Measurements from ENCODE around the gene EDA. TPM values are rescaled to one million over a fixed set of nuclear protein-coding genes. Genes with fewer than 3 reads are reported as not detected.
"Not testable (repeated sequence)": the region's sequence is repeated elsewhere in the genome, so short reads cannot be mapped to it uniquely, and the experiment has no call there.

Gene EDA
- total RNA-seq, 2 experiments from 2014 or later: 0.49 to 0.92 TPM

- ATAC-seq (no peak), DNase-seq (no peak)
- TF ChIP-seq CTCF (IDR thresholded peaks at IDR 0.05): no peak
- H3K4me1 Mint-ChIP-seq (ENCODE audit: low read depth): peaks cover 2% of the 10 kb centered on the region
- H3K27ac Mint-ChIP-seq: no peak overlapping the region
- no peak overlapping the region for H3K4me3 Mint-ChIP-seq
- H3K36me3 Mint-ChIP-seq (ENCODE audit: low read depth): no peaks in the 10 kb centered on the region
- ChIA-PET CTCF (no interaction called here), POLR2A (no interaction called here)
- H3K27me3 Mint-ChIP-seq: no peaks in the 10 kb centered on the region
- H3K9me3 Mint-ChIP-seq: peaks cover 2% of the 10 kb centered on the region
- intact Hi-C loops (cut with micrococcal nuclease): no loop called here
These were observed 199.6 kb downstream of the EDA start for GRCh38 chrX:69815519-69815918.

GRCh38 chrX:69844636-69845035 is 228.7 kb downstream of the EDA start:
- ATAC-seq: no peak
- Mint-ChIP-seq H3K4me3 (no peak overlapping the region), H3K9me3 (no peaks in the 10 kb centered on the region), H3K4me1 (ENCODE audit: low read depth) (no peaks in the 10 kb centered on the region), H3K27ac (no peak overlapping the region), H3K36me3 (ENCODE audit: low read depth) (no peaks in the 10 kb centered on the region), H3K27me3 (no peaks in the 10 kb centered on the region)
- DNase-seq: no peak
- intact Hi-C loops (cut with micrococcal nuclease): no loop called here
- no peak for TF ChIP-seq CTCF (IDR thresholded peaks at IDR 0.05)
- CTCF ChIA-PET: no interaction called here
- POLR2A ChIA-PET: no interaction called here

- H3K9me3 Mint-ChIP-seq; H3K4me3 Mint-ChIP-seq; intact Hi-C loops (cut with micrococcal nuclease); POLR2A ChIA-PET; H3K27ac Mint-ChIP-seq; CTCF ChIA-PET; H3K27me3 Mint-ChIP-seq; H3K4me1 Mint-ChIP-seq (ENCODE audit: low read depth); ATAC-seq; DNase-seq; H3K36me3 Mint-ChIP-seq (ENCODE audit: low read depth): not testable (repeated sequence)
These were observed 244.1 kb downstream of the EDA start for GRCh38 chrX:69859999-69860398.

GRCh38 chrX:69876221-69876620 is 260.3 kb downstream of the EDA start:
- ATAC-seq: no peak
- Mint-ChIP-seq H3K27ac (no peak overlapping the region), H3K27me3 (no peaks in the 10 kb centered on the region), H3K4me3 (no peak overlapping the region), H3K9me3 (peaks cover 3% of the 10 kb centered on the region), H3K36me3 (ENCODE audit: low read depth) (no peaks in the 10 kb centered on the region), H3K4me1 (ENCODE audit: low read depth) (no peaks in the 10 kb centered on the region)
- no peak for DNase-seq
- CTCF ChIA-PET: no interaction called here
- POLR2A ChIA-PET: no interaction called here
- TF ChIP-seq CTCF (IDR thresholded peaks at IDR 0.05): no peak
- intact Hi-C loops (cut with micrococcal nuclease): no loop called here

GRCh38 chrX:69884210-69884609 is 268.3 kb downstream of the EDA start:
- H3K9me3 Mint-ChIP-seq: peaks cover 6% of the 10 kb centered on the region
- POLR2A ChIA-PET: no interaction called here
- intact Hi-C loops (cut with micrococcal nuclease): no loop called here

More at GRCh38 chrX:69884210-69884609, 268.3 kb downstream of the EDA start:
- CTCF ChIA-PET: no interaction called here
- Mint-ChIP-seq H3K36me3 (ENCODE audit: low read depth) (no peaks in the 10 kb centered on the region), H3K27me3 (no peaks in the 10 kb centered on the region), H3K27ac (no peak overlapping the region), H3K4me1 (ENCODE audit: low read depth) (no peaks in the 10 kb centered on the region), H3K4me3 (no peak overlapping the region)
- TF ChIP-seq CTCF (IDR thresholded peaks at IDR 0.05): no peak
- DNase-seq (no peak), ATAC-seq (no peak)

Data from activated CD8-positive, alpha-beta T cell treated with anti-CD3 and anti-CD28 coated beads for 36 hours (primary cell).